Lung (tissue), 12 donors: ENCODE results near the gene PODXL. TPM values are rescaled to one million over a fixed set of nuclear protein-coding genes. Genes with fewer than 3 reads are reported as not detected.

Experiments
- ATAC-seq: fragments of 200-7000 bp; cut with Tn5 transposase; one replicate; pipeline ENCODE4 v1.9.1; 2020; ENCODE audit warnings: moderate number of reproducible peaks; ENCODE audit not compliant: insufficient read depth, low FRiP score
- DNase-seq, 3 donors: peaks; one replicate each; pipeline ENCODE4 v3.0.0-alpha.2; 2013 to 2017
- H3K27ac ChIP-seq, 2 donors: one replicate each; pipeline ENCODE4 v1.5.1; 2013; ENCODE audit warnings: mild to moderate bottlenecking in 2 of 2, moderate library complexity in 2 of 2, control low read depth in 1 of 2, inconsistent platforms in 1 of 2, low read depth in 1 of 2, low read length in 1 of 2
- H3K27me3 ChIP-seq, 3 donors: one replicate each; pipeline ENCODE4 v1.5.1; 2013; ENCODE audit warnings: low read length in 2 of 3; ENCODE audit not compliant: control insufficient read depth in 3 of 3, insufficient read depth in 3 of 3
- H3K36me3 ChIP-seq, 4 donors: one replicate each; pipeline ENCODE4 v1.5.1; 2013; ENCODE audit warnings: low read length in 4 of 4, mild to moderate bottlenecking in 1 of 4, moderate library complexity in 1 of 4; ENCODE audit not compliant: control insufficient read depth in 4 of 4, insufficient read depth in 4 of 4
- H3K4me1 ChIP-seq, 5 donors: one replicate each; pipeline ENCODE4 v1.5.1; 2013; ENCODE audit warnings: low read length in 5 of 5, mild to moderate bottlenecking in 2 of 5, moderate library complexity in 1 of 5; ENCODE audit not compliant: control insufficient read depth in 5 of 5, insufficient read depth in 5 of 5
- H3K4me3 ChIP-seq: one replicate; pipeline ENCODE4 v1.5.1; 2013; ENCODE audit warnings: mild to moderate bottlenecking, control low read depth, moderate library complexity
- H3K9ac ChIP-seq, 2 donors: one replicate each; pipeline ENCODE4 v1.5.1; 2013; ENCODE audit warnings: low read length in 2 of 2, control low read depth in 1 of 2; ENCODE audit not compliant: insufficient read depth in 1 of 2
- H3K9me3 ChIP-seq, 4 donors: one replicate each; pipeline ENCODE4 v1.5.1; 2013; ENCODE audit warnings: low read length in 3 of 4, mild to moderate bottlenecking in 1 of 4, moderate library complexity in 1 of 4; ENCODE audit not compliant: control insufficient read depth in 4 of 4, insufficient read depth in 3 of 4
- CTCF ChIP-seq: IDR thresholded peaks from 2 replicates; pipeline ENCODE4 v1.5.1; 2012; ENCODE audit warnings: mild to moderate bottlenecking; ENCODE audit errors: control extremely low read depth, extremely low read depth
- WGBS, 2 donors: extraction: QIAGEN DNeasy Blood & Tissue Kit; methylation state at CpG; one replicate each; pipeline ENCODE4 v1.1.7; 2013; 5-methylcytosine and 5-hydroxymethylcytosine counted together
- polyA plus RNA-seq, 2 donors: library from polyadenylated mRNA; stranded (reverse); fragments of 200-250 nt; gene quantifications; one replicate each; pipeline ENCODE4 v1.2.1, GENCODE V29; 2013
- total RNA-seq, 2 donors: library from RNA; depleted of rRNA in 1 of 2; stranded (reverse); fragments of >200 nt in 1 of 2; gene quantifications; one replicate each; pipeline ENCODE4 v1.2.1, GENCODE V29; 2014 to 2021
- donor health status: control.
- donor health status: control.
- donor health status: Bipolar disorder and iron deficiency.
- donor health status: healthy.
- donor health status: DM: yes; HTN: yes; CAD: no.

The PODXL gene
- total and polyA plus RNA-seq, 4 donors: 24.3 to 133 (median 57.6) TPM

GRCh38 chr7:131544021-131544420 is 12.4 kb downstream of the PODXL start:
- no peak for DNase-seq

GRCh38 chr7:131543298-131543697 is 13.1 kb downstream of the PODXL start:
- ATAC-seq: no peak
- no peaks in the 10 kb centered on the region for H3K36me3 ChIP-seq
- no peak for DNase-seq
- WGBS, 2 donors: 87 to 90% methylated on average over 5 of the region's 5 CpGs
- H3K9me3 ChIP-seq: no peaks in the 10 kb centered on the region
- no peak overlapping the region for H3K9ac ChIP-seq
- H3K4me1 ChIP-seq: peaks cover 0 to 23% (median 5%) of the 10 kb centered on the region in 5 donors
- H3K27ac ChIP-seq: peak overlapping the region in 1 of 2 donors; percentile 15
- H3K4me3 ChIP-seq: no peak overlapping the region
- H3K27me3 ChIP-seq: no peaks in the 10 kb centered on the region
- no peak for TF ChIP-seq CTCF

More at GRCh38 chr7:131544021-131544420, 12.4 kb downstream of the PODXL start:
- 85 to 91% methylated on average over 3 of the region's 3 CpGs for WGBS, 2 donors
- no peak for TF ChIP-seq CTCF
- Histone ChIP-seq H3K27ac (peak overlapping the region; percentile 24 to 59), H3K36me3 (no peaks in the 10 kb centered on the region), H3K4me3 (no peak overlapping the region), H3K9ac (no peak overlapping the region), H3K27me3 (no peaks in the 10 kb centered on the region), H3K4me1 (peaks cover 0 to 18% (median 3%) of the 10 kb centered on the region in 5 donors), H3K9me3 (no peaks in the 10 kb centered on the region)
- no peak for ATAC-seq

GRCh38 chr7:131540491-131541162 is 15.8 kb downstream of the PODXL start:
- WGBS, 2 donors: 57 to 73% methylated on average over 18 of the region's 18 CpGs
- no peak for TF ChIP-seq CTCF
- no peaks in the 10 kb centered on the region for H3K27me3 ChIP-seq
- peak; percentile 24 for ATAC-seq
- H3K9me3 ChIP-seq: no peaks in the 10 kb centered on the region
- H3K27ac ChIP-seq: peak overlapping the region; percentile 47 to 48
- H3K4me3 ChIP-seq: no peak overlapping the region
- no peak overlapping the region for H3K9ac ChIP-seq
- DNase-seq: no peak
- H3K4me1 ChIP-seq: peaks cover 0 to 26% (median 0%) of the 10 kb centered on the region in 5 donors
- no peaks in the 10 kb centered on the region for H3K36me3 ChIP-seq
